Stimulated activated CD4-positive, alpha-beta T cell treated with anti-CD3 and anti-CD28 coated beads, TNF-alpha, amount 100 ng/mL, for 1 hour (primary cell): ENCODE data around the gene TSPAN13.
"Not testable (repeated sequence)": the region's sequence is repeated elsewhere in the genome, so short reads cannot be mapped to it uniquely, and the experiment has no call there.

Source experiments
- DNase-seq, 3 donors: peaks; one replicate each; pipeline ENCODE4 v3.0.0-alpha.2; 2020; ENCODE audit warnings: low read depth in 3 of 3, low spot score in 1 of 3

The TSPAN13 gene

GRCh38 chr7:16740623-16740953 lies 13.0 kb upstream of the TSPAN13 start:
- DNase-seq: no peak

- no peak for DNase-seq
These were observed 12.6 kb upstream of the TSPAN13 start for GRCh38 chr7:16740996-16741395.

GRCh38 chr7:16741676-16742075 lies 11.9 kb upstream of the TSPAN13 start:
- no peak for DNase-seq

- no peak for DNase-seq
These were observed 11.0 kb upstream of the TSPAN13 start for GRCh38 chr7:16742547-16742946.

GRCh38 chr7:16743236-16743635 lies 10.3 kb upstream of the TSPAN13 start:
- no peak for DNase-seq

- DNase-seq: no peak
These were observed 8.9 kb upstream of the TSPAN13 start for GRCh38 chr7:16744518-16745250.

- DNase-seq: no peak
These were observed 7.9 kb upstream of the TSPAN13 start for GRCh38 chr7:16745645-16746044.

- DNase-seq: no peak
These were observed 6.5 kb upstream of the TSPAN13 start for GRCh38 chr7:16747102-16747501.

- no peak for DNase-seq
These were observed 639 bp downstream of the TSPAN13 start for GRCh38 chr7:16753932-16754855.

- DNase-seq: no peak
These were observed 1.3 kb downstream of the TSPAN13 start for GRCh38 chr7:16754856-16755317.

- no peak for DNase-seq
These were observed 1.8 kb downstream of the TSPAN13 start for GRCh38 chr7:16755397-16755796.

GRCh38 chr7:16758036-16758435 lies 4.5 kb downstream of the TSPAN13 start:
- DNase-seq: no peak

- no peak for DNase-seq
These were observed 5.4 kb downstream of the TSPAN13 start for GRCh38 chr7:16758631-16759611.

GRCh38 chr7:16759840-16760239 lies 6.3 kb downstream of the TSPAN13 start:
- no peak for DNase-seq

GRCh38 chr7:16762177-16762576 lies 8.6 kb downstream of the TSPAN13 start:
- DNase-seq: no peak

- DNase-seq: no peak
These were observed 11.4 kb downstream of the TSPAN13 start for GRCh38 chr7:16764942-16765341.

- no peak for DNase-seq
These were observed 11.9 kb downstream of the TSPAN13 start for GRCh38 chr7:16765436-16765859.

GRCh38 chr7:16769994-16770393 lies 16.4 kb downstream of the TSPAN13 start:
- not testable (repeated sequence) for DNase-seq

- no peak for DNase-seq
These were observed 17.2 kb downstream of the TSPAN13 start for GRCh38 chr7:16770657-16771329.

- no peak for DNase-seq
These were observed 19.8 kb downstream of the TSPAN13 start for GRCh38 chr7:16773326-16773725.
